Neural progenitor cell (in vitro differentiated cells): ENCODE data around the gene NUBPL.

ENCODE experiments used
- CTCF ChIP-seq: fragments of 200-600 bp; sonication (generic); IDR thresholded peaks from 2 replicates; pipeline ENCODE4 v1.5.1; 2017; ENCODE audit warnings: antibody characterized with exemption, mild to moderate bottlenecking
- EZH2 ChIP-seq: fragments of 200-600 bp; sonication (generic); IDR thresholded peaks from 2 replicates; pipeline ENCODE4 v1.6.1; 2017; ENCODE audit warnings: antibody characterized with exemption, mild to moderate bottlenecking, moderate library complexity
- EZH2phosphoT487 ChIP-seq: fragments of 200-600 bp; sonication (generic); IDR thresholded peaks from 2 replicates; pipeline ENCODE4 v1.6.1; 2017; ENCODE audit warnings: antibody characterized with exemption

DNA sequence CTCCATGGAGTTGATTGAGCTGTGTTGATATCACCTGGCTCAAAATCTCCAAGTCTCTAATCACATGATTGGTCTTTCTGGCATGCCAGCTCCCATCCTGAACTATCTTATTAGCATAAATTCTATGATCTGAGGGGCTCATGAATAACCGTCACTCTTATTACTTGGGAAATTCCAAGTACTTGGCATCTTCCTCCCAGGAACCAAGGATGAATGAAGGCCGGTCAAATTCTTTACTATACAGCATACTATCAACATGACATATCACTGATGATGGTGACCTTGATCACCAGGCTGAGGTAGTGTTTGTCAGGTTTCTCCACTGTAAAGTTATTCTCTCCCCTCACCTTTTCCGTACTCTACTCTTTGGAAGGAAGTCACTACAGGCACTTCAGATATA lies 16.4 kb upstream of the NUBPL start:
- no peak for TF ChIP-seq CTCF
- TF ChIP-seq EZH2: no peak
- TF ChIP-seq EZH2phosphoT487: no peak
